ENCODE measurements around the gene NR6A1.

Gene NR6A1

DNA sequence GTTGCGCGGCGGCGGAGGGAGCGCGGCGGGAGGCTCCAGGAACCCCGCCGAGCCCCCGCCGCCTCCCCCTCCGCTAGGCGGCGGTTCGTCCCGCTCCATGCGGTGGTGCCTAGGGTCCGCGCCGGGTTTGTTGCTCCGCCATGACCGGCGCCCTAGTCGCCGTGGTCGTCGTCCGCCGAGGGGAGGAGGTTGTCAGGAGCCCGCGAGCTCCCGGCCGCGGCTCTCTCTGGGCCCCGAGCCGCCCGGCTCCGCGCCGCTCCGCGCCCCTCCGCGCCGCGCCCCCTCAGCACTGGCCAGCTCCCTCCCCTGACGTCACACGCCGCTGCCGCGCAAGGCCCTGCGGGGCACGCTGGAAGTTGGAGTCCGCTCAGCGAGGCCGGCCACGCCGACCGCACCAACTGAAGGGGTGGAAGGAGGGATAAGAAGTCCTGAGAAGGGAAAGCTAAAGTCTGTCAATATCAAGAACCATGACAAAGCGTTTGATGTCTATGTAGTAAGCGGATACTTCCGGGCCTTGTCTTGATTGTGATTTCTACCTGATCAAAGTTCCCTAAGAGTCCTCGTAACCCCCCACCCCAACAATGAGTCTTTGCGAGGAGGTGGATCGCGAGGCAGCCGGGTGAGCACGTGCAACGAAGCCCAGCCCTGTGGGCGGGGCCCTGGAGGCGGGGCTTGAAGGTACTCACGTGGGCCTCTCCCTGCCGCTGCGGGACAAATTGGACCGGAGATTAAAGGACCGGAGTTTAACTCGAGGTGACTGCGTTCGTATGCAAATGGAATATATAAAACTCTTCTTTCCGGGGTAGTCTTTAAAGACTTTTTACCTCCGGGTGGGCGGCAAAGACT lies at the start of gene NR6A1:
Gene NR6A1 (minus strand): TSS at position 291 of the 846 bp plus-strand sequence.
- DNase-seq = peak; percentile 81

DNA sequence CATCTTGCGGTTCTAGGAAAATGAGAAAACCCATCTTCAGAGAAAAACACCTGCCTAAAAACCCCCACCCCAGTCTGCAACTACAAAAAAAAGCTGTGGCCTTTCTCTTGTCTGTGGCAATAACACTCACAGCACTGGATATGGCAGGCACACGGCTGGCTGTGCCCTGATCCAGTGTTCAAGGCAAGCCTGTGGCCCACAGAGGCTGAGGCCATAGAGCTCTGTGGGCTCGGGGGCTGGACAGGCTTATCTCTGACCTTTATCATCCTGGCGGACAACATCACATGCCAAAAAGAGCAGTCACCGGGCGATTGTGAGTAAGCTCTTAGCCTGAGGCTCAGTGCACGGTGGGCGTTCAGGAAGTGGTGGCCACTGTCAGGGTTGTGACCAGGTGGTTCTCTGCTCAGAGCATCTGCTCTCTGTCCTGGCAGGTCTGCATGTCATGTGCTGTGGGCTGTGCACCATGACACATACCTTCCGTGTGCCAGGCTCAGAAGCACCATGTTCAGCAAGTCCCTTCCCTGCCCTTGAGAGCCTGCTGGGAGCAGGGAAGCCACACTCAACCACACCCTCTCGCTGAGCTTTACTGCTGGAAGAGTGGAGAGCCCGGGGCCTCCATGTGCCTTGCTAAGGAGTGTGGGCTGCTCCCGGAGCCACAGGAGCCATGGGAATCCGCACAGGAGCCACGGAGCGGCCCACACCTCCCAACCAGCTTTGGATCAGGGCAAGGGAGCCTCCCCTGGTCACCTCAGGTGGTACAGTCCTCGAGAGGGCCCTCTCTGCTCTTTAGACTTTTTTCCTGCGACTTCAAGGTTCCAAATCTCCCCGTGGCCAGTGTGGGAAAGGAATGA lies 47.5 kb upstream of the NR6A1 start:
- DNase-seq = no peak

DNA sequence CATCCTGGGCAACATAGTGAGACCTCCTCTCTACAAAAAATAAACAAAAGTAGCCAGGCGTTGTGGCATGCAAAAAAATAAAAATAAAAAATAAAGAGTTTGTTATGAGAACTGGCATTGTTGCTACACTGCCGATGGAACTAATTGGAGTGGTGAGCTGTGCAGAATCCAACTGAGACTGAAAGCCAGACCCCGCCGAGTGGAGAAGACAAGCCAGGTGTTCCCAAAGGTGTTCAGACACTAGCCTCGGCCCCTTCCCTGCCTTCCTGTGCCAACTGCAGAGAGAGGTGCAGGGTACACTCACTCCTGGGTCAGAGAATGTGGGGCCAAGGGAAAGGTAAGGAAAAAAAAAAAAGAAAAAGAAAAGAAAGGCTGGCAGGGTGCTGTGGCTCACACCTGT lies 44.5 kb upstream of the NR6A1 start:
- DNase-seq = no peak

DNA sequence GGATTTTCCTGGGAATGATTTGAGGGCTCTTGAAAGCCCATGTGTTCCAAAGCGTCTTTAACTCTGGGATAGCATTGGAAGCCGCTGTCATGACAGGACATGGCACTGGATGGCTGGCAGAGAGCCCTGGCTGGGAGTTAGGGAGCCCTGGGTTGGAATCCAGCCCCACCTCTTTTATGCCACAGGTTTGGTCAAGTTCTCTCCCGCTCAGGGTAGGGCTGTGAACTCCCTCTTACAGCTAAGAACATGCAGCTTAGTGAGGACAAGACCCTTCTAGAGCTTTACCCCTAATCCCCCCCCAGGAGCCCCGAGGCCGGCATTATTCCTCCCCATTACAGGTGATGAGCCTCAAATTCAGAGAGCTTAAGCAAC lies 43.0 kb upstream of the NR6A1 start:
- DNase-seq = no peak

DNA sequence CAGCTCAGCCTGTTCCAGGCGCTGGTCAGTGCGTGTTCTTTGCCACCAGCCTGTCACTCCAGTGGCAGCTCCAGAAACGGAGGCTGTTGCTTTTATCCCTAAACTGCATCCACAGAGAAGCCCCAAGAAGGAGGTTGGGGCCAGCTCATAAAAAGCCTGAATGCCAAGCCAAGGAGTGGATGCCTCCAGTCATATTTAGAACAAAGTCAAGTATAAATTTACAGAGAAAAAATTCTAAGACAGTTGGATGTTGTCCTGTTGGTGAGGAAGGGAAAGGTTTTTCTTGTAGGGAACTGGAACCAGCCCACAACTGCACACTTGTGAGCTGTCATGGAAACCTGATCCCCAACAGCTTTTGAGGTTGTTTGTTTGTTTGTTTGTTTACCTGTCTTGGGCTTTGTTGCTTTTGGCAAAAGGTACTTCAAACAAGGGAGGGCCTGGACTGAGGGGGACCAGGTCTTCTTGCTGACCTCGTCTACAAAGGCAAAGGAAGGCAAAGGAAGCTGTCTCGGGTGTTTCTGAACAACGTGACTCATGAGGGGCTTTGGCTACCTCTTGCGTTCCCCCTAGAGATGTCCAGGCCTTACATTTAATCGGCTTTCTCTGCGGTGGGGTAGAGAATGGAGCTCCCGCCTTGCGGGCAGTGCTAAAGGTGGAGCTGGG lies 42.5 kb upstream of the NR6A1 start:
- DNase-seq = no peak

DNA sequence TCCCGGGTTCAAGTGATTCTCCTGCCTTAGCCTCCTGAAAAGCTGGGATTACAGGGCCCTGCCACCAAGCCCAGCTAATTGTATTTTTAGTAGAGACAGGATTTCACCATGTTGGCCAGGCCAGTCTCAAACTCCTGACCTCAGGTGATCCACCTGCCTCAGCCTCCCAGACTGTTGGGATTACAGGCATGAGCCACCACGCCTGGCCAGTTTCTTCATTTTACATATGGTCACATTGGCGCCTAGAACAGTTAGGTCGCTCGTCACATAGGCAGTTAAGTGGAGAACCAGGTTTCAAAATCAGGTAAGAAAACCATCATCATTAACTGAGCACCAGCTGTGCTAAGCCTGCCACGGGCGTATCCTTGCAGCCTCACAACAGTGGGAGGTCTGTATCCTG lies 41.9 kb upstream of the NR6A1 start:
- no peak for DNase-seq

DNA sequence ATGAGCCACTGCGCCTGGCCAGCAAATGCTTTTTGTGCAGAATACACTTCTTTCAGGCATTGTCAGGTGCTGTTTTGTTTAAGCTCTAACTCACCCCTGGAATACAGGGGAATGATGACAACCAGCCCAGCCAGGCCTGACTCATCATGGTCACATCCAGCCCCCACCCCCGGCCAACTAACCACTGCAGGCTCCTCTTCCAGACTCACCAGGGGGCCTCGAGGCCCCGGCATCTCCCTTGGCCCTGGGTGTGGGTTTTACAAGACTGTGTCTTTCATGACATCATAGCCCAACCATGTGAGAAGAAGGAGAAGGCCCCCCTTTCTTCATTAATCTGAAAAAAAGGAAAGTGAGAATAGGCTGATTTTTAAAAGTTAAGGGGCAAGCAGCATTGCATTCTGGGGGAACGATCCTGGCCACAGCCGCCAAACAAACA lies 41.3 kb upstream of the NR6A1 start:
- no peak for DNase-seq

DNA sequence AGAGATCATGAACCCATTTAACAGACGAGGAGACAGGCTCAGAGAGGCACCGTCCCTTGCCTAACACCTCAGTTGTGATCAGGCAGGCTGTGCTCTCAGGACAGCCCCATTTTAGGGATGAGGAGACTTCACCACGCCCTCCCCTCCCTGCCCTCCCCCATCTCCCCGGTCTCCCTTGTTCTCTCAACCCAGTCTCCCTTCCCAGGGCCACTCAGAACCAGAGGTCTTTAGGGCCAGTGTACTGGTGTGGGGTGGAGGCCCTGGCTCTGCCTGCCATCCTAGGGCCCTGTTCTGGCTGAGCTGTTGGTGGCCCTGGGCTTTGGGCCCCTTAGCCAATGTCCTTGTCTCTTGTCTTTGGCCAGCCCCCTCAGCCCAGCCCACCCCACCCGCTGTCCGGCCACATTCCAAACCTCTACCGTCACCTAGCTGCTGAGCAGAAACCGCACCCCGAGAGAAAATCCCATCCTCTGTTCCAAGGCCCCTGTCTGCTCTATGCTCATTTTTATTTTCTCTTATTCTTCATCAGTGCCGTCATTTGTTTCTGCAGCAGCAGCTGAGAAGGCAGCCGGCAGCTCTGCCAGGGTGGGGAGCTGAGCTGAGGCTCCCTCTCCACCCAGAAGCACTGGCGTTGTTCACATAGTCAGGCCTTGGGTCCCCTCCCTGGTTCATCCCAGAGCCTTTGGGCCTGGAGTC lies 39.7 kb upstream of the NR6A1 start:
- no peak for DNase-seq

DNA sequence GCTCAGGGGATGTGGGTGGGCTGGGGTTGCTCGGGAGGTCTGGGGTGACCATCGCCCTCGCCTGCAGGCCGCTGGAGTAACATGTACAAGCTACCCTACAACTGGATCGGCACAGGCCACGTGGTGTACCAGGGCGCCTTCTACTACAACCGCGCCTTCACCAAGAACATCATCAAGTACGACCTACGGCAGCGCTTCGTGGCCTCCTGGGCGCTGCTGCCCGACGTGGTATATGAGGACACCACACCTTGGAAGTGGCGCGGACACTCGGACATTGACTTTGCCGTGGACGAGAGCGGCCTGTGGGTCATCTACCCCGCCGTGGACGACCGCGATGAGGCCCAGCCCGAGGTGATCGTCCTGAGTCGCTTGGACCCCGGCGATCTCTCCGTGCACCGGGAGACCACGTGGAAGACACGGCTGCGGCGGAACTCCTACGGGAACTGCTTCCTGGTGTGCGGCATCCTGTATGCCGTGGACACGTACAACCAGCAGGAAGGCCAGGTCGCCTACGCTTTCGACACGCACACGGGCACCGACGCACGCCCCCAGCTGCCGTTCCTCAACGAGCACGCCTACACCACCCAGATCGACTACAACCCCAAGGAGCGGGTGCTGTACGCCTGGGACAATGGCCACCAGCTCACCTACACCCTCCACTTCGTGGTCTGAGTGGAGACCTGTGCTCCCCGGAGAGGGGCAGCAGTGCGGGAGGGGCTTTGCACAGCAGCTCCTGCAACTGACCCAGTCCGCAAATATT lies 38.8 kb upstream of the NR6A1 start:
- no peak for DNase-seq

DNA sequence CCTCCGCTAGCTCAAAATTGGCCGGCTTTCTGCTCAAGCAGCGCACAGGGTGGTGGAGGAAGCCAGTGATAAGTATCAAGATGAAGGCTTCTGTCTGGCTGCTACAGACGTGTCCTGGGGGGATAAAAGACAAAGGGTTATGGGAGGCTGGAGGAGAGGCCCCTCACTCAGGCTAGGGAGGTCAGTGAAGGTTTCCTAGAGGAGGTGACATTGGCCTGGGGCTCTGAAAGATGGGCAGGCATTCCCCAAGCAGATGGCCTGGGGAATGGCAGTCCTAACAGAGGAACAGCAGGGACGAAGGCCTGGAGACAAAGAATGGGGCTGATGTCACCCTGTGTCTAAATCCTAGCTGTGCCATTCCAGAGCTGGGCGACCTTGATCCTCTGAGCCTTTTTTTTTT lies 38.1 kb upstream of the NR6A1 start:
- DNase-seq = no peak

DNA sequence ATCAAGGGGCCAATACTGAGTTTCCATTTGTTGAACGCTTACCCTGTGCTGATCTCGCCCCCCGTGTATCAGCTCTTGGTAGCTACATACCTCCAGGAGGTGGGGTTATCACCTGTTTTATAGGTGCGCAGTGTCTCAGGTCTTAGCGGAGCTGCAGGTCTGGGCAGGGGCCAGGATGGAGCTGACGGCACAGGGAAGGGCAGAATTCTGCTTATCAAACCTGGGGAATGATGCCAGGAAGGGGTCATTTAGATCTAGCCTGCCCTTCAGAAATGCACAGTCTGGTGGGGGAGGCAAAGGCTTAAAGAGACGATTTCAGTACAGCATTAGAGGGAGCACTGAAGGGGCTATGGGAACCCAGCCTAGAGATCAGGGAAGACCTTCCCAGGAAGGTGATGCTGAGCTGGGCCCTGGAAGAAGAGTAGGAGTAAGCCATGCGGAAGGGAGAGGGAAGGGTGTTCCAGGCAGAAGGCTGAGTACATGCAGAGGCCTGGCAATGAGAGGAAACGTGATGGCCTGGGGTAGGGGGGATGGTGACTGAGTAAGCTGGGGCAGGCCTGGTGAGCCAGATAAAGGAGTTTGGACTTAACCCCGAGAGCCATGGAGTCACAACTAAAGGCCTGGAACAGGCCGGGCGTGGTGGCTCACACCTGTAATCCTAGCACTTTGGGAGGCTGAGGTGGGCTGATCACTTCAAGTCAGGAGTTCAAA lies 37.3 kb upstream of the NR6A1 start:
- no peak for DNase-seq

DNA sequence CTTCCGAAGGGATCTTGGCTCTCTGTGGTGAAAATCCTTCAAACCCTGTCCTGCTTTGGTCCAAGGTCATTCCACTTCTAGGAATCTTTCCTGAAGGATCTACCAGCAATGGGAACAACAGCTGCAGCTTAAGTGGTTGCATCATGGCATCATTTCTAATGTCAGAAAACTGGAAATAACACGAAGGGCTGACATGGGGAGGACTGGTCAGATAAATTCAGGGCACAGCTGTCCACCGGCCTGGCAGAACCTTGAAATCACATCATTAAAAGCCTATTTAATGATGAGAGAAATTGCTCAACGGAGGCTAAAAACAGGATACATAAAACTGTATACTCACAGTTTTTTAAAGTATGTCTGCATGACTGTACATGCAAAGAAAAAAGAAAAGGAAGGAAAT lies 34.1 kb upstream of the NR6A1 start:
- DNase-seq = no peak

DNA sequence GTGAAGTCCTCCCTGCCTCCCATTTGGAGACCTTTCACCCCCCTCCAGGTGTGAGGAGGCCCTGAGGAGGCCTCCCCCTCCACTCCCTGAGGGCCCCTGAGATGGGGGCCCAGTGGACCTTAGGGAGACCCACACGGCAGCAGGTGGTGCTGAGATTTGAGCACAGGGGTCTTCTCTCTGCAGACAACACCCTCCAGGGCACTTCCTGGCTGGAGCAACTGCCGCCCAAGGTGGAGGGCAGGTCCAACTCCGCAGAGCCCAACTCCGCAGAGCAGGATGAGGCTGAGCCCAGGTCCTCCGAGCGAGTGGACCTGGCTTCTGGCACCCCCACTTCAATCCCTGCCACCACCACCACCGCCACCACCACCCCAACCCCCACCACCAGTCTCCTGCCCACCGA lies 32.8 kb upstream of the NR6A1 start:
- no peak for DNase-seq

DNA sequence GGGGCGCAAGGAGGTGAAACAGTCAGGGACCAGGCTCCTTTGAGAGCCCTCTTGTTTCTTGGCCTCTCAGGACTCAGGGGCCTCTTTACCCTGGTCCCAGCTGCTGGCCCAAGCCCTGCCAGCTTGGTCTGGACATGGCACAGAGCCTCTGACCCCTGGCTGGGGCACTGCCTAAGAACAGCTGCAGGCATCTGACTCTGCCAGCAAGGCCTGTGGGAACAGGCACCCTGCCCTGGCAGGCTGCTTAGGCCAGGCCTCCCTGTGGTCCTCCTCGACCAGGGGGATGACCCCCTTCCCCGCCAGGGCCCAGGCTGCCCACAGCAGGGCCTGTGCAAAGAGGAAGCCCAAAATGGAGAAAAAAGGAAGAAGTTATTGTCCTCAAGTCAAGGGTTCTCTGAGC lies 31.3 kb upstream of the NR6A1 start:
- no peak for DNase-seq

DNA sequence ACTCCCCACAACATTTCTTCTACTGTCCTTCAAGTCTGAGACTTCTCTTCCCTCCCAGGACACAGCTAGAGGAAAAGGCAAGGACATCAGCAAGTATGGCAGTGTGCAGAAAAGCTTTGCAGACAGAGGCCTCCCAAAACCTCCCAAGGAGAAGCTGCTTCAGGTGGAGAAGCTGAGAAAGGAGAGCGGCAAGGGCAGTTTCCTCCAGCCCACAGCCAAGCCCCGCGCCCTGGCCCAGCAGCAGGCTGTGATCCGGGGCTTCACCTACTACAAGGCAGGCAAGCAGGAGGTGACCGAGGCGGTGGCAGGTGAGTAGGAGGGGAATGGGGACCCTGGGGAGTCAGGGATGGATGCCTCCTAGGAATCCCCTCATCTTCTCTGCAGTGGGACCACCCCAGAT lies 30.2 kb upstream of the NR6A1 start:
- no peak for DNase-seq

DNA sequence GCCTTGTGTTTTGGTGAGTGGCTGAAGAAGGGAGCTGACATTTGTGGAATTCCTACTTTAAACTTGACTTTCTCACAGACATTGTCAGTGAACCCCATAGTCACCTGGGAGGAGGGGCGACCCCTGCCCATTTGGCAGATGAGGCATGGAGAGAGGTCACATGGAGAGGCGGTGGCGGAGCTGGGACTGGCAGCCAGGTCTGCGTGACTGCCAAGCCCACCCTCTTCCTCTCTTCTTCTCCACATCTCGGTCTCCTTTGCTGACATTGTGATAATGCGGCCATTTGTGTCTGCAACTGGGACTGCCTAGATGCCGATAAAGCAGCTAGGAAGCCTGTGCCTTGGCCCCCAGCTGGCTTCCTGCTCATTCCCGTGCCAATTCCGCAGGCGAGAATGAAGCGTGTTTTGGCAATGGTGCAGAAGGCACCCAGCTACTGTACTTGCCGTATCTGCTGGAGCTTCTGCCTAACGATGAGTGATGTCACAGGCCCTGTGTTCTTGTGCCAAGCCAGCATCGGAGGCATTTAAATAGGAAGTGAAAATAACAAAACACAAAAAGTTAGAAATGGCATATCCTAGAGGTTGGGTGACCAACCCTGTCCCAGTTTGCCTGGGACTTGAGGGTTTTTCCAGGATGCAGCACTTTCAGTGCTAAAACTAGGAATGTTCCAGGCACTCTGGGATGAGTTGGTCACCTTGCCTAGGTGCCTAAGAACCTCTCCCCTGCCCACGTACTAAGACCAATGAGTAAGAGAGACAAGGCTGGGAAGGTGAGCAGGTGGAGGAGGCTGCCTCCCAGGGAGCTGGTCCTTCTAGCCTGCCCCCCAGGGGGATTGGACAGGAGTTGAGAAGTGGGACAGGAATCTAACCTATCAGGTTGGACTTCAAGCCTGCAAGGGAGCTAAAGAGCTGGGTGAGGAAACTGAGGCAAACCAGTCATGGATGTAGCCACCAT lies 29.5 kb upstream of the NR6A1 start:
- DNase-seq = no peak

DNA sequence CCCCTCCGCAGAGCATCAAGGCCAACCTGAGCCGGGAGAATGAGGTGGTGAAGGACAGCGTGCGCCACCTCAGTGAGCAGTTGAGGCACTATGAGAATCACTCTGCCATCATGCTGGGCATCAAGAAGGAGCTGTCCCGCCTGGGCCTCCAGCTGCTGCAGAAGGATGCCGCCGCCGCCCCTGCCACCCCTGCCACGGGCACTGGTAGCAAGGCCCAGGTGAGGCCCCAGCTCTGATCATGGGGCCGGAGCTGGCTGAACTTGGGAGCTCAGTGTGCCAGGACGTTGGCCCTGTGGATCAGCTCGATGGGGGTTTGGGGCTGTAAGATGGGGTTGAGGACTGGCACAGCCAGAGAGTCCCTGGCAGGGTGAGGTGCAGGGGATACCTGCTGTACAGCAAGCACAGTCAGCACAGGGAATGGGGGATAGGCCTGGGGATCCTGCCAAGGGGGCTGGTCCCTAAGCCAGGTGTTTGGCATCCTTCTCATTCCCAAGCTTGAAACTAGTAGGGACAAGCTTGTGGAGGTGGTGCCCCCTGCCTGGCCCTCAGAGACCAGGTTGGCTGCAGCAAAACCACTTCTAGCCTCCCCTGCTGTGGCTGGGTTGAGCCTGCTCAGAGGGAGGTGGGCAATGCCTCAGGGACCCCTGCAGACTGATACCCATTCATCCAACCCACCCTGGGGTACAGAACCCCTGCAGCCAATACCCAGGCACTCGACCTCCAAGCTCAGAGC lies 28.3 kb upstream of the NR6A1 start:
- no peak for DNase-seq

DNA sequence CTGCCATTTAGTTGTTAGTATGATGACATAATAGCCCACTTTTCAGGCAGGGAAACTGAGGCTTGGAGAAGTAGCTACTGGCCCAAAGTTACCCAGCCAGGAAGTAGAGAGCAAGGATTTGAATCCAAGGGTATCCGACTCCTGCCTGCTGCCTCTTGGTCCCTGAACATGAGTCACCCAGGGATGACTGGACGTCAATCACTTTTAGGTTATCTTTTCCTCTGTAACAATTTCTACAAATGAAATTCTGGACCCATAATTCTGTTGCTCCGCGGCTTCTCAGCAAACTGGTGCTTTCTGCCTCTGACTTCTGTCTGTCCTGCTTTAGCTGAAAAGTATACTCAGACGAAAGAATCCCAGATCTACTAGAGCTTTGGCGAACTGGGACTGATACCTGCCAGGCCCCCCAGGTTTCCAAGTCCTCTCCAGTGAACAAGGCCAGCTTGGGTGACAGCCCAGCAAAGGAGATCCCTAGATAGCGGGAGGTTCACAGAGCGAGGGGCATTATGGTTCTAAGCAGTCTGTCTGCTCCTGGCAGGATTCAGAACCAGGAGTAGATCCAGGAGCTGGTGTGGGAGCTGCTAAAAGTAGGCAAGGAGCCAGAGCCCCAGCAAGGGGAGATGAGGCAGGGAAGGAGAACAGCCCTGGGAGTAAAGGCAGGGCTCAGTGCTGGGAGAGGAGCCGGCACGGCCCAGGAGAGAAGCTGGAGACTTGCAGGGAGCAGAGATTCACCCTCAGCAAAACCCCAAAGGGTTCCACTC lies 26.4 kb upstream of the NR6A1 start:
- DNase-seq = no peak

DNA sequence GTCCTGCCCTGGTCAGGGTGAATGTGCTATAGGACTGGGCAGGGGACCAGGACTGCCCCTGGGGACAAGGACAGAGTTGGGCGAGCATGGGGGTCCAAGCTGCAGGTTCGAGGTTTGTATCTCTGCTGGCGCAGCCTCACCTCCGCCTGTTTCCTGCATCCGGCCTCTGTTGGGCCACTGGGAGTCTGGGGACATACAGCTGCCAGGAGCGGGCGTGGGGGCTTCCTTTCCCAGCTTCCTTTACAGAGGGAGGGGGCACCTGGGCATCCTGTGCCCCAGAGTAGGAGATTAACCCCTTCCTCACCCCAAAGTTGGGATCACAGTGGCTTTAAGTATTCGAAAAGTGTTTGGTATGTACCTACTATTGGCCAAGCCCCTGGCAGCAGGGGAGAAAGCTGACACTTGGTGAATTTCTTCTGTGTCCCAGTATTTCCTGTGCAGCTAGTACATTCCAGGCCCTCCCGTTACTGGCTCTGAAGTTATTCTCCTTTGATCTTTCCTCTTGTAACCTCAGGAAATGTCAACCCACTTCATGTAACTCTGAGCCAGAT lies 24.8 kb upstream of the NR6A1 start:
- DNase-seq = no peak
